Body of pancreas (tissue), 4 donors: ENCODE results near the gene SPON2.

Experiments
- CTCF ChIP-seq, 7 experiments: fragments of 450-650 bp in 4 of 7; fragments of 200-600 bp in 3 of 7; sonication (generic) in 3 of 7; IDR thresholded peaks; one replicate each; pipeline ENCODE4 v1.5.1; 2016 to 2019; ENCODE audit warnings: antibody characterized with exemption in 7 of 7
- POLR2A ChIP-seq, 3 donors: fragments of 450-650 bp; IDR thresholded peaks; one replicate each; pipeline ENCODE4 v1.6.1; 2016; ENCODE audit warnings: antibody characterized with exemption in 3 of 3, mild to moderate bottlenecking in 2 of 3

GRCh38 chr4:1156069-1156468, 16.3 kb downstream of the SPON2 start:
- no peak for TF ChIP-seq CTCF (IDR thresholded peaks at IDR 0.05)
- TF ChIP-seq POLR2A (IDR thresholded peaks at IDR 0.05) = no peak
